Fibroblast of mammary gland (primary cell): ENCODE measurements around the gene PDIA4.

Experiments used
- DNase-seq: peaks from one replicate; pipeline ENCODE4 v3.0.0-alpha.2; 2010; ENCODE audit warnings: low read depth
- H3K4me3 ChIP-seq: 2 replicates; pipeline ENCODE4 v1.5.1; 2011; ENCODE audit warnings: low read depth, mild to moderate bottlenecking, low read length, moderate library complexity; ENCODE audit not compliant: control insufficient read depth
- CTCF ChIP-seq: conservative IDR thresholded peaks from 2 replicates; pipeline ENCODE4 v1.5.1; 2011; ENCODE audit warnings: low read depth, low read length, inconsistent platforms; ENCODE audit not compliant: control insufficient read depth, insufficient read depth

Gene PDIA4

GRCh38 chr7:148999192-148999591 is 29.1 kb downstream of the PDIA4 start:
- no peak for TF ChIP-seq CTCF
- no peak overlapping the region for H3K4me3 ChIP-seq
- no peak for DNase-seq

- TF ChIP-seq CTCF = no peak
- DNase-seq = no peak
- no peak overlapping the region for H3K4me3 ChIP-seq
Measured at GRCh38 chr7:148997497-148997896, 30.8 kb downstream of the PDIA4 start.

- no peak overlapping the region for H3K4me3 ChIP-seq
- TF ChIP-seq CTCF = no peak
- no peak for DNase-seq
Measured at GRCh38 chr7:148994576-148994975, 33.7 kb downstream of the PDIA4 start.

- no peak for DNase-seq
- no peak for TF ChIP-seq CTCF
- no peak overlapping the region for H3K4me3 ChIP-seq
Measured at GRCh38 chr7:148993193-148993592, 35.1 kb downstream of the PDIA4 start.

- DNase-seq = no peak
- H3K4me3 ChIP-seq = no peak overlapping the region
- TF ChIP-seq CTCF = no peak
Measured at GRCh38 chr7:148991536-148991935, 36.8 kb downstream of the PDIA4 start.

GRCh38 chr7:148987751-148988512 is 40.4 kb downstream of the PDIA4 start:
- no peak for TF ChIP-seq CTCF
- H3K4me3 ChIP-seq = peak overlapping the region; percentile 95
- DNase-seq = peak; percentile 30
